ENCODE measurements around the gene TRPC6.

TRPC6 gene

GRCh38 chr11:101617735-101618332, 34.0 kb upstream of the TRPC6 start:
- TF ChIP-seq EZH2phosphoT487 (IDR thresholded peaks at IDR 0.05; ENCODE audit: borderline replicate concordance) = no peak
- no peak for TF ChIP-seq CTCF (conservative IDR thresholded peaks at IDR 0.05; ENCODE audit: low read length)
- Histone ChIP-seq H3K4me3 (ENCODE audit: low read length, poor library complexity, severe bottlenecking) (no peak overlapping the region), H3F3A (ENCODE audit: low read depth) (no peaks in the 10 kb centered on the region), H3K4me1 (ENCODE audit: insufficient read depth, low read length, poor library complexity, severe bottlenecking) (peaks cover 5% of the 10 kb centered on the region), H3K4me2 (ENCODE audit: low read depth, low read length, poor library complexity, severe bottlenecking) (no peak overlapping the region), H3K9ac (ENCODE audit: low read depth, low read length, poor library complexity, severe bottlenecking) (no peak overlapping the region), H3K9me3 (ENCODE audit: insufficient read depth, low read depth, low read length) (no peaks in the 10 kb centered on the region), H3K27me3 (ENCODE audit: insufficient read depth, low read length, poor library complexity, severe bottlenecking) (no peaks in the 10 kb centered on the region), H3K9me2 (replicated peaks; ENCODE audit: low read depth, low read length) (no peaks in the 10 kb centered on the region), H2AFZ (ENCODE audit: low read length) (no peak overlapping the region), H4K20me1 (ENCODE audit: insufficient read depth, low read length, poor library complexity, severe bottlenecking) (no peaks in the 10 kb centered on the region), H3K36me3 (ENCODE audit: insufficient read depth, low read length) (no peaks in the 10 kb centered on the region), H3K79me2 (ENCODE audit: insufficient read depth, low read length) (no peaks in the 10 kb centered on the region)

GRCh38 chr11:101612481-101612880, 28.7 kb upstream of the TRPC6 start:
- Histone ChIP-seq H4K20me1 (ENCODE audit: insufficient read depth, low read length, poor library complexity, severe bottlenecking) (no peaks in the 10 kb centered on the region), H3K9me2 (replicated peaks; ENCODE audit: low read depth, low read length) (no peaks in the 10 kb centered on the region), H3K9me3 (ENCODE audit: insufficient read depth, low read depth, low read length) (no peaks in the 10 kb centered on the region), H3K36me3 (ENCODE audit: insufficient read depth, low read length) (no peaks in the 10 kb centered on the region), H3K27me3 (ENCODE audit: insufficient read depth, low read length, poor library complexity, severe bottlenecking) (no peaks in the 10 kb centered on the region), H3F3A (ENCODE audit: low read depth) (no peaks in the 10 kb centered on the region), H3K4me1 (ENCODE audit: insufficient read depth, low read length, poor library complexity, severe bottlenecking) (peaks cover 13% of the 10 kb centered on the region), H3K4me3 (ENCODE audit: low read length, poor library complexity, severe bottlenecking) (peak overlapping the region; percentile 19), H3K79me2 (ENCODE audit: insufficient read depth, low read length) (no peaks in the 10 kb centered on the region), H3K4me2 (ENCODE audit: low read depth, low read length, poor library complexity, severe bottlenecking) (peak overlapping the region; percentile 48), H2AFZ (ENCODE audit: low read length) (0 out of 2 replicates have a peak overlapping the region, but pooled peaks have one; percentile 5), H3K9ac (ENCODE audit: low read depth, low read length, poor library complexity, severe bottlenecking) (no peak overlapping the region)
- TF ChIP-seq CTCF (conservative IDR thresholded peaks at IDR 0.05; ENCODE audit: low read length) (no peak), EZH2phosphoT487 (IDR thresholded peaks at IDR 0.05; ENCODE audit: borderline replicate concordance) (no peak)

- Histone ChIP-seq H2AFZ (ENCODE audit: low read length) (no peak overlapping the region), H3K4me1 (ENCODE audit: insufficient read depth, low read length, poor library complexity, severe bottlenecking) (no peaks in the 10 kb centered on the region), H3K9me3 (ENCODE audit: insufficient read depth, low read depth, low read length) (no peaks in the 10 kb centered on the region), H3K4me3 (ENCODE audit: low read length, poor library complexity, severe bottlenecking) (no peak overlapping the region), H3F3A (ENCODE audit: low read depth) (no peaks in the 10 kb centered on the region), H3K79me2 (ENCODE audit: insufficient read depth, low read length) (no peaks in the 10 kb centered on the region), H3K36me3 (ENCODE audit: insufficient read depth, low read length) (no peaks in the 10 kb centered on the region), H3K9ac (ENCODE audit: low read depth, low read length, poor library complexity, severe bottlenecking) (no peak overlapping the region), H3K27me3 (ENCODE audit: insufficient read depth, low read length, poor library complexity, severe bottlenecking) (no peaks in the 10 kb centered on the region), H3K9me2 (replicated peaks; ENCODE audit: low read depth, low read length) (no peaks in the 10 kb centered on the region), H4K20me1 (ENCODE audit: insufficient read depth, low read length, poor library complexity, severe bottlenecking) (no peaks in the 10 kb centered on the region), H3K4me2 (ENCODE audit: low read depth, low read length, poor library complexity, severe bottlenecking) (no peak overlapping the region)
- no peak for TF ChIP-seq EZH2phosphoT487 (IDR thresholded peaks at IDR 0.05; ENCODE audit: borderline replicate concordance)
- TF ChIP-seq CTCF (conservative IDR thresholded peaks at IDR 0.05; ENCODE audit: low read length) = no peak
Measured at GRCh38 chr11:101600924-101601323, 17.1 kb upstream of the TRPC6 start.
